NCI-H2196 treated with DMSO at 0.1 percent for 48 hours (cell line): ENCODE data around the gene CRIP1.

Experiments
- DNase-seq: peaks from one replicate; lab custom pipeline; 2025; ENCODE audit not compliant: unreplicated experiment; lab: John Stamatoyannopoulos, UW

The CRIP1 gene

DNA sequence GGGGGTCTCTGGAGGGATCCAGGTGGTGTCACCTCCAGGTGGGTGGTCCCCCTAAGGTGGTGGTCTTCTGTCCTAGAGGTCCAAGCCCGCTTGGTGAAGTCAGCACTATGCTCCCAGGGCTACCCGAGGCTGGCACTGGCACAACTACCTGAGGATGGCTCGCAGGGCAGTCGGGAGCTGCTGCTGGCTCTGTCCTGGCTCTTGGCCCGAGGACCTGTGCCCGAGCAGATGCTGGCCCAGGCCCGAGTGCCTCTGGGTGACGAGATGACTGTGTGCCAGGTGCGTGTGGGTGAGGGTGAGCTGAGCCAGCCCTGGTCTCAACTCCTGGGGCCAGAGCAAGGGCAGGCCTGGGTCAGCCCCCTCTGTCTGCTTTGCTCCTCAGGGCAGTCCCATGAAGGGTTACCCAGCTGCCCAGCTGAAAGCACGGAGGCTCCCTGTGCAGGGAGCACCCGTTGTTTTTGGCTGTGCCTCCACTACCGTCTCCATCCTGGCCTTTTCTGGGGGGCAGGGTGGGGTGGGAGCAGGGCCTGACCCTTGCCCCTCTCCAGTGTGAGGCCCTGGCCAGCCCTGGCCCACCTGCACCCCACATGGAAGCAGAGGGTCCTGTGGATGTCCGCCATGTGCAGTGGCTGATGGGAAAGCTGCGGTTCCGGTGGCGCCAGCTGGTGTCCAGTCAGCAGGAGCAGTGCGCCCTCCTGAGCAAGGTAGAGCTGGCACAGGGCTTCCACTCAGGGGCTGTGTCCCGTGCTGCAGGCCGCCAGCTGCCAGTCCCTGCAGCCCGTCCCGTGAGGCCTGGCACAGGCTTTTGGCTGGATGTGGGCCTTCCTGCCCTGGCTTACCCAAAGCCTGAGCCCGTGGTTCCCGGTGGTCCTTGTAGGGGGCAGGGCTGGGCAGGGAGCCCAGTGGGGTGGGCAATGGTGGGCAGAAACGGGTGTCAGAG, 5.6 kb downstream of the CRIP1 start:
- DNase-seq, result no peak

DNA sequence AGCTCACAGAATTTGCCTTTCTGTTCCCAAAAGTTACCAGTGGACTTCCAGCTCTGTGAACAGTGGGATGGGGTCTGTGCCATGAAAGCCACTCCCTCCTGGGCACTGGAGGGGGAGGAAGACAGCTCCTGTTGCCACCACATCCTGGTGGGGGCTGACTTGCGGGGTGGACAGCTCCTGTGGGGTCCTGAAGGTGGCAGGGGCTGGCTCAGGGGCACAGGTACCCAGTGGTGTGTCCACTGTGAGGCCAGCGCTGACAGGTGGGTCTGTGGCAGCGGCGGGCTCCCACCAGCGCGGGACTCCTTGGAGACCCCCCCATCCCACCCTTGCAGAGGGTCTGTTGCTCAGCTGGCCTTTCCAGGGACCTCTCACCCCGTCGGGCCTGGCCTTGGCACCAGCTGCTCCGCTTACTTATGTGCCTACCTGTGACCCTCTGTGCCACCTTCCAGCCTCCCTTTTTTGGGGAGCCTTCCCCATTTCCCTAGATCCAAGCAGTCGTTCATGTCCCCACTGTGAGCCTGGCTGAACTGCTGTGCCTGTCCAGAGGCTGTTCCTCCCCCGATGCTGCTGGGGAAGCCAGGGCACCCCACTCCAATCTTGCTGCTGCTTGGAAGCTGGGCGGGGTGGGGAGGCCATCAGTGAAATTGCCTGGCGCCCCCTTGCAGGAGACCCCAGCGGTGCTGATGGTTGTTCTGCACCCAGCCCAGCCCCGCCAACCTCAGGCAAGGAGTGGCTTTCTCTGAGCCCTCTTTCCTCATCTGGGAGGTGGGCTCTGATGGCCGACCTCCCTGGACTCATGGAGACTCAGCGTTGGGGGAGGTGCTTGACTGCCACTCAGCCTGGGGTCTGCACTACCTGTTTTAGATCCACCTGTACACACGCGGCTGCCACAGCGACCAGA, 6.5 kb downstream of the CRIP1 start:
- DNase-seq, result no peak

DNA sequence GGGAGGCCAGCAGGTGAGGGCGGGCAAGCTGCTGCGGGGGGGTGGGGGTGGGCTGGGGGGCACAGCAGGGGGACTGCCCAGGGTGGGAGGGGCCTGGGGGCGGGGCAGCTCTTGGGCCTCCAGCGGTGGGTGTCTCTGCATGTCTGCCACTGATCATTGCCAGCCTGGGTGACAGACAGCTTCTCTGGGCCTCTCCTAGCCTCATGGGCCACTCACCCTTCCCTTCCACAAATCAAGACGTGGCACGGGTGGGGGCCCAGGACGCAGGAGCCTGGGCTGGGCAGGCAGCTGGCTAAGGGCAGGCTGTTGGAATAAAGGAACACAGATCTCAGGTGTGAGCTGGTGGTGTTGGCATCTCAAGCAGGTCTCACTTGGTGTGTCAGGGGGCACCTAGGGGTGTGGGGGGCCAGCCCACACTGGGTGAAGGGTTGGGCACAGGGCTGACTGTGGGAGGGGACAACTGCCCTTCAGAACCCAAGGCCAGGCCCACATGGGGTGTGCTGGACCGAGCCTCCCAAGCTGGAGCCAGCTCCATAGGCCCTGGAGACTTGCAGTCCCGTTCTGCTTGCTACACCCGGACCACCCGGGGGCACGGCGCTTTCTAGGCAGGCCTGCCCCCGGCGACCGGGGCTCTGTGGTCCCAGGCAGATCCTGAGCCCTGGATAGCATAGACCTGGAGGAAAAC, 7.4 kb downstream of the CRIP1 start:
- DNase-seq, result no peak

DNA sequence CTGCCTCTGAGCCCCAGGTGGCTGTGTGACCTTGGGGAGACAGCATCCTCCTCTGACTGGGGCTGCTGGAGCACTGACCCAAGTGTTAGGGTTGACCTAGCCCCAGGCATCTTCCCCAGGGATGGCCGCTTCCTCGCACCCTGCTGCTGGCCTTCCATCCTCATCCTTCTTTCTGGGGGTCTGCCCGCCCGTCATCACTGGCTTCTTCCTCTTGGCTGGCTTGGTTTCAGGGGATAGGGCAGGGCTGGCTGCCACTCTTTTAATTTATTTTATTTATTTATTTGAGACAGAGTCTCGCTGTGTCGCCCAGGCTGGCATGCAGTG, 7.9 kb downstream of the CRIP1 start:
- DNase-seq, result no peak

DNA sequence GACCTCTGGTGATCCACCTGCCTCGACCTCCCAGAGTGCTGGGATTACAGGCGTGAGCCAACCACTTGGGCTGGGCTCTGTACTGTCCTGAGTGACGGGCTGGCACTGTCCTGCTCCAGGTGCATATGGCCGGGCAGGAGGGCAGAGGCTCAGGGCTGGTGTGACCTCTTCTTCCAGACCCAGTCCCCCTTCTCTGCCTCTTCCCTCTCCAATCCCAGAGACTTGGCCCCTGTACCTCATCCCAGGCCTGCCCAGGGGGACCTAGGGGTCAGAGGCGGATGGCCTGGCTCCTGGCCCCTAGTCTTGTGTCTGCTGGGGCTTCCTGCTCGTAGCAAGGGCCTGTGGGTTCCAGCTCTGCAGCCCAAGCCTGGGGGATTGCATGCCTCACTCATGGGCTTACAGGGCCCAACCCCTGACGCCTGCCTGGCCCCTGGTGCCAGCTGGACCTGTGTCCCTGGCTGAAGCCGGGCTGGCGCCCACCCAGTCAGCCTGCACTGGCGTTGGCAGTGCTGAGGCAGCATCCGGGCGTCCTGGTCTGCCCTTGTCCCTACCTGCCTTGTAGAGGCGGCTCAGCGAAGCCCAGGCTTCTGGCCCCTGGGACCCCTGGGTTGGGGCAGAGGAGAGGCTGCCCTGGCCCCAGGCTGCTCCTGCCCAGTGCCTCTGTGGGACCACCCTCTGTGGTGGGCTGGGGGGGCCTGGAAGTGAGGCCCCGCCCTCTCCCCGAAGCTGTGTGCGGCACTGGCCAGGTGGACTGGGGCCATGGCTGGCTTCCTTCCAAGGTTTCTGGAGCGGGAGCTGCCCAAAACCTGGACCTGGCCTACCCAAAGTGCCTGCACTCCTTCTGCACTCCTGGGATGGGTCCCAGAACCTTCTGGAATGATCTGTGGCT, 8.7 kb downstream of the CRIP1 start:
- no peak for DNase-seq

DNA sequence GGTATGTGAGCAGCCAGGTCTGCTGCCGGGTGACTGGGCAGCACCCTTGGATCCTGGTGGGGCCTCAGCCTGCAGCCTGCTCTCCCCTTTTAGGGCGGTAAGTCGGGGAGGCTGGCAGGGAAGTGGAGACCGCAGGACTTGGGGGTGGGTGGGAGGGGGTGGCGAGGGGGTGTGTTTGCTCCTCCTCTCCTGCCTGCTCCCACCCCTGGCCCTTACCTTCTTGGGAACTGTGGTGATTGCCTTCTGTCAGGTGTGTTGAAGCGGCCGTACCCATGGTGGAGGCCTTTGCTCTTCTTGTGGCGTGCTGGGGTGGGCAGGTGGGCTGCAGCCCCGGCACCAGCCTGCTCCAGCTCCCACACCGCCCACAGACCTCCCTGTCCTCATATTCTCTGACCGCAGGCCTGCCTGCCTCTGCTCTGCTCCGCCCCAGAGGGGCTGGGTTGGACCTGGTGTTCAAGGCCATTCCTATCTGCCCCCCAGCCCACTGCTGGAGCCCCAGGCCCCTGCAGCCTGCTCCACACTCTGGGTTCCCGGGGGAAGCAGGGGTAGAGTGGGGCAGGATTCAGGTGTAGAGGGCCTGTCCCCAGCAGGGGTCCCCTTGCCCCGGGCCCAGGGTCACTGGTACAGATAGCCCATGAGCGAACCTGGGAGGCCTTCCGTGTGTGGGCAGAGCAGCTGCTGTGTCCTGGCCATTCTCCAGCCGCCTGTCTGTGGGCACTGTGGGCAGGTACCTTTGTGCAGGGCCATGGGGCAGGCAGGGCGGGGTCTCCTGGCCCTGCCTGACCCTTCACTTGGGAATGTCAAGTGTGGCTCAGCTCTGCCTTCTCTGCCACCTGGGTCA, 9.5 kb downstream of the CRIP1 start:
- no peak for DNase-seq

DNA sequence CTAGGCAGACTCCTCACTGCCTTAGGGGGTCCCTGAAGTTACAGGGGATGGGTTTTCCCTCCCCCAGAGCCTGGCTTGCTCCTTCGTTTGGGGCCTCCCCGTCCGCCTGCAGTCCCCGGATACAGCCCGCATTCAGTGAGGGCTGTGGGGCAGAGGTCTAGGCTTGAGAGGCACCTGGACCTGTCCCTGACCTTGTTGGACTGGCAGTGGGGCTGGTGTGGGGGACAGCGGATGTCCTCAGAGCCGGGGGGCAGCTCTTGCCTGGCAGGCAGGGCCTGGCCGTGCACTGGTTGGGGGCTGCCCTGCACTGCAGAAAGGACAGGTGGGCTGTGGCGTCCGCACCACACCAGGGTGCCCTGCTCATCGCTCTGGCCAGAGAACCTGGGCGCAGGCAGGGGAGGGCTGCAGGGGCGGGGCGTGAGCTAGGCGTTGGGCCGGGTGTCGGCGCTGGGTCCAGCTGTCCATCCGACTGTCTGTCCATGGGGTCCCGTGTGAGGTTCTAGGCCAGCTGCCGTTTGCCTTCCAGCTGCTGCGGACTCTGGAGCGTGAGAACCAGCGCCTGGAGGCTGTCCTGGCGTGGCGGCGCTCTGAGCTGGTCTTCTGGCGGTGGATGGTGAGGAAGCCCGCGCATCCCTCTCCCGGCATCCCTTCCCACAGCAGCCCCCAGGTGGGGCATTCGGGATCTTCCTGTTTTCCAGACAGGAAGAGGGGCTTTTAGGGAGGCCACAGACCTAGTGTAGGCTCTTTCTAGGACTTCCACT, 10.3 kb downstream of the CRIP1 start:
- no peak for DNase-seq

DNA sequence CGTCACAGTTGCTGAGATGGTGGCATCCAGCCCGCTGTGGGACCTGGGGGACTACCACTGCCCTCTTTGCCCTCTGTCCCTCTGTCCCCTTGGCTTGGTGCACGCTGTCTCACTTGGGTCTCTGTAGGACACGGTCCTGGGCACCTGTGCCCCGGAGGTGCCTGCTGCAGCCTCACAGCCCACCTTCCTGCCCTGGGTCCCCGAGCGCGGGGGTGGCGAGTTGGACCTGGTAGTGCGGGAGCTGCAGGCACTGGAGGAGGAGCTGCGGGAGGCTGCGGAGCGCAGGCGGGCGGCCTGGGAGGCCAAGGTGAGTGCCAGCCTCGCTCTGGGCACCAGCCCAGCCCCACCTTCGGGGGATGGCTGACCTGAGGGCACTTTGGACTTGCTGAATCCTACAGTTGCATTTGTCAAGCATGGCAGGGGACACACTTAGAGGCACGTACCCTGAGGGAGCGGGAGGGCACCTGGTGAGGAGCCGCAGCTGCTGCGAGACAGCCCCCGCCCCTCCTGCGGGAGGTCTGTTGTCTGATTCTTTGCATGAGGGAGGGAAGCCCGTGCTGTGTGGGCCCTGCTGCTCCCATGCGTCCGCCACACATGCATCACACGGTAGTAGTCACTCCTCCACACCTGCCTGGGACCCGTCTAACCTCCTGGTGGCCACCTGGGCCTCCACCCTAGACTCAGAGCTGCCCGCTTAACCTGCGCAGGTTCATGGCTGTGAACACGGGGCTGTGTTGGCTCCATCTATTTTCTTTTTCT, 11.2 kb downstream of the CRIP1 start:
- DNase-seq, result no peak

DNA sequence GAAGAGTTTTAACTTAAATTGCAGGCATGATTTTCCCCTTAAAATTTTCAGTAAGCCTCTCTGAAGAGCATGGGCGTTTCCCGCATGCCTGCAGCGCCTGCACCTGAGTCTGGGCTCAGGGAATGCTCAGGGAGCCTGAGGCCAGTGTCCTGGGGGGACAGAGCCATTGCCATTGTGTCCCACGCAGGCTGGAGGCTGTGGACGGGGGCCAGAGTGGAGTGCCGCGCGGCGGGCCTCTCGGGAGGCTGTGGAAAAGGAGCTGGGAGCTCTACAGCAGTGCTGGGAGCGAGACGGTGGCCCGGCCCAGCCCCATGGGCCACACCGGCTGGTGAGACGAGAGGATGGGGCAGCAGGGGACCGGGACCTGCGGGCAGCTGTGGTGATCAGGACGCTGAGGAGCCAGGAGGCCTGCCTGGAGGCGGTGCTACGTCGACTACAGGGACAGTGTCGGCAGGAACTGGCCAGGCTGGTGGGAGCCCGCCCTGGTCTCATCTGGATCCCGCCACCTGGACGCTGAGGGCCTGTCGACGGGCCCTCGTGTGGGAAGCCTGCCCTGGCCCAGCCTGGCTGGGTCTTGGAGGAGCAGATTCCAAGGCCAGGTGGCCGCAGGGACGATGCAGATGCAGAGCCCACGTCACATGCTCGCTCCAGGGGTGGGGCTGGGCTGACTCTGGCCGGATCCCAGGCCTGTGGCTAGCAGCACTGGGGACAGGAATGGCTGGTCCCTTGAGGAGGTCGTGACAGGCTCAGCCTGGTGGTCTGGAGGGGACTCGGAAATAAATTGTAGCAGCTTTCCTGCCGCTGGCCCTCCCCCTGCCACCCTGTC, 12.0 kb downstream of the CRIP1 start:
- no peak for DNase-seq

DNA sequence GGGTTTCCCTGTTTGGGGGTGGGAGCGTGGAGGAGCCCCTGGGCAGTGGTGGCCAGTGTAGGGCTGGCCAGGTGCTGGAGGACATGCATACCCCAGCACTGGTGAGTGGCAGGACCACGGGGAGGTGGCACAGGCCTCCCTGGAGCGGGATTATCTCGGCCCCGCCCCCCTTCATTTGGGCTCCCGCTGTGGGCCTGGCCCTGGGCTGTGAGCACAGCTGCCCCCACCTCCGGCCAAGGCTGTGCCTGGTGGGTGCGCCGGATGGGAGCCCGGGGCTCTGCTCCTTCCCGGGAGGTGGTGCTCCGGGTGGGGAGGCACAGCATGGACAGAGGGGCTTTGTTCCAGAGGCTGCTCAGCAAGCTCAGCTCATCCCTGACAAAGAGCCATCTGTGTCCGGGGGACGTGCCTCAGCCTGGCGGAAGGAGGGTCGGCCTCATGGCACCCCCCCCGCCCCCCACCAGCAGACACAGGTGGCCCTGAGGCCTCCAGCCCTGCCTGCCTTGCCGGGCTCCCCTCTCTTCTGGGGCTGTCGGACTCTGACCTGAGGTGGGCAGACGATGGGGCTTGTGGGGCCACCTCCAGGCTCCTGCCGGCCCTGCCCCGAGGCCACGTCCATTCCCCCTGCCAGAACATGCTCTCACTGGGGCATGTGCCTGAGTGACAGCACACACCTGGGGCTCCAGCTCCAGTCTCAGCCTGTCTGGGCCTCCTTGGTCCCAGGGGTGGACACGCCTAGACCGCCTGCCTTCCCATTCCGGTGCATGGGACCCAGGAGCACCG, 12.8 kb downstream of the CRIP1 start:
- DNase-seq, result no peak

DNA sequence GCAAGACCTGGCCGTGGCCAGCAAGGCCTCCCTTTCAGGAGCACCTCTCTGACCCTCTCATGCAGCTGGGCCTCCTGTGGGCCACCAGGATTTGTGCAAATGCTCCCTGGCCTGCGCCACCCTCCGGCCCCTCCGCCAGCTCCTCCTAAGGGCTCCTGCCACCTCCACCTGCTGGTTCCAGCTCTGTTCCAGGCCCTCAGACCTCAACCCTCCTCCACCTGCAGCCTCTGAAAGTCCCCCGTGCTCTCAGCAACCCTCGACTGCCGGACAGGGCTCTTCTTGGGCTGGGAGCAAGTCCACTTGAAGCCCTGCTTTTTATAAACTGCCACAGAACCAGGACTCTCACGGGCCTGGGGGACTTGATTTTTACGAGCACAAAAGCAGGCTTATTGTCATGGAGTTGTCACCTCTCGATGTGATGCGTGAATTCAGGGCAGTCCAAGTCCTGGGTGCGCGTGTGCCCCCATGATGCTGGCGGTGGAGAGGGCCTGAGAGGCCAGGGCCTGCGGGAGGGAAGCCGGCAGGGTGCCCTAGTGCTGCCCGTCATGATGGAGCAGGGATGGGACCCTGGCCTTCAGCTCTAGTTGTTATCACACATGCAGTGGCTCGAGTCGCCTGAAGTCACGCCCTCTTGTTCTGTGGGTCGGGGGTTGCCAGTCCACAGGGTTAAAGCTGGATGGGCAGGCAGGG, 13.5 kb downstream of the CRIP1 start:
- DNase-seq, result no peak

DNA sequence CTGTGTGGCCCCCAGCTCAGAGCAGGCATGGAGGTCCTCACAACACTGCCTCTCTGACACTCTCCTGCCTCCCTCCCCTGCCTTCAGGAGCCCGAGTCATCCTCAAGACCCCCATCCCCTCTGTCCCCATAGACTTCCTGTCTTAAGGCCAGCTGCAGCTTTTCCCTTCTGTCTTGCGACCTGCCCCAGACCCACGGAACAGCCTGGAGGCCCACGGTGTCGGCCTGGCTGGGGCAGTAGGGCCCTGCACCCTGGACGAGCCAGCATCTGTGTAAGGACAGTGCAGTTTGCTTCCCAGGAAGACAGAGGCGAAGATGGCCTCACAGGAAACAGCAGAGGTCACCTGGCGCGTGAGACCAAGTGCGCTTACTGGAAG, 14.0 kb downstream of the CRIP1 start:
- no peak for DNase-seq

DNA sequence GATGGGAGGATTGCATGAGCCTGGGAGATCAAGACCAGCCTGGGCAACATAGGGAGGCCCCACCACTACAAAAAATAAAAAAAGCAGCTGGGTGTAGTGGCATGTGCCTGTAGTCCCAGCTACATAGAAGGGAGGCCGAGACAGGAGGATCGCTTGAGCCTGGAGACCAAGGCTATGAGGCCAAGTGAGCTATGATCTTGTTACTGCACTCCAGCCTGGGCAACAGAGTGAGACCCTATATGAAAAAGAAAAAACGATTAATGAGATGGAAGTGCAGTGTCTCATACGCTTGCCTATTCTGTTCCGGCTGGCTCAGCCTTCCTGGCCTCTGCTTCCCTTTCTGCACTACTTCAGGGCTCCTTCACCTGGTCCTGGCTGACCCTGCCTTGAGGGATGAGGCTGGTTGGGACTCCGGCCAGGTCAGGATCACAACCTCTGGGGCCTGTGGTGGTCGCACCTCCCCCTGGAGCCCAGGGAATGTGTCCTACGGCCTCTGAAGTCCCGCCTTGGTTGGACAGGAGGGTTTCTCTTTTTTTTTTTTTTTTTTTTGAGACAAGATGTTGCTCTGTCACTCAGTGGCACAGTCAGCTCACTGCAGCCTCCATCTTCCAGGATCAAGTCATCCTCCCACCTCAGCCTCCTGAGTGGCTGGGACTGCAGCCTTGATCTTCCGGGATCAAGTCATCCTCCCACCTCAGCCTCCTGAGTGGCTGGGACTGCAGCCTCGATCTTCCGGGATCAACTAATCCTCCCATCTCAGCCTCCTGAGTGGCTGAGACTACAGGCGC, 15.0 kb downstream of the CRIP1 start:
- DNase-seq, result no peak

DNA sequence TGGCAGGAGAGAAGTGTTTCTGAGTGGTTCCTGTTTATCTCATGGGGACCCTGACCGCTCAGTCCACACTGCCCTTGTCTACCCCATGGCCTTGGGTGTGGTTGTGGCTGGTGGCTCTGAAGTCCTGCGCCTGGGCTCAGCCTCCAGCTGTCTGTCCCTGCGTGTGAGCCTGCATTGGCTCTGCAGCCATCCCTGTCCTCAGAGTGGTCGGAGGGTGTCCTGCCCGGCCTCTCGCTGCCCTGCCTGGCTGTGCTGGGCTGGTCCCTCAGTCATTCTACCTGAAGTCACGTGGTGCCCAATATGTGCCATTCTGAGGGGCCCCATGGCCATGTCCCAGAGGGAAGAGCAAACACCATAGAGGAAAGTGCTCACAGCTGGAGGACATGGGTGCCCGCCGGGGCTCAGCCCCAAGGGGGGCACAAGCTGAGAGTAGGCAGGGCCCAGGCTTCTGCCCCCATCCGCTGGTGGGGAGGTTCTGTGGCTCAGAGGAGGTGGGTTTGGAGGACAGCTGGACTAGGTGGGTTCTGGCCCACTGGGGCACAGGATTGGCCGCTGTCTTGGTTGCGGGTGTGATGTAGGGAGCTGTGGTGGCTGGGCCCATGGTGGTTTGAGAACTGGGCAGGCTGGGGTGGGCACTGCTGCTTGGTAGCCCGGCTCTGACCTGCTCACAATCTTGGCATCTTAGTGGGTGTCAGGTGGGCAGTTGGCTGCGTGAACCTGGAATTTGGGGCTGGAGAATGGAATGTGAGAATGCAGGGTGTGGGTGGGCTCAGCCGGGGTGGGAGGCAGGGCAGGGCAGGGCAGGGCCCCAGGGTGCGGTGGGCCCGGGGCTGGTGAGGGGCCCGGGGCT, 16.0 kb downstream of the CRIP1 start:
- DNase-seq, result no peak
